H1 (cell line): Measurements from ENCODE around the gene NSFL1C. TPM values are rescaled to one million over a fixed set of nuclear protein-coding genes. Genes with fewer than 3 reads are reported as not detected.

Experiments used
- CTCF ChIA-PET: fragments of 300-600 bp; sonication (Branson Sonifier 250); formaldehyde crosslinking; loops from one replicate; lab custom pipeline; 2021; ENCODE audit not compliant: partially characterized antibody; lab: Charles Lee
- POLR2A ChIA-PET: fragments of 300-600 bp; sonication (Branson Sonifier 250); formaldehyde crosslinking; loops from one replicate; lab custom pipeline; 2021; ENCODE audit warnings: inconsistent platforms; ENCODE audit not compliant: partially characterized antibody; lab: Charles Lee
- DNase-seq, 2 experiments: peaks; one replicate each; pipeline versions ENCODE4 v3.0.0 to v3.0.0-alpha.2; 2010 to 2022; ENCODE audit warnings: low spot score in 2 of 2, low read depth in 1 of 2, mixed read lengths in 1 of 2
- FAIRE-seq: peaks from 2 replicates; lab custom pipeline; 2011; peaks lifted over from hg19 to GRCh38; lab: Jason Lieb, UNC
- H2AFZ ChIP-seq: 2 replicates; pipeline ENCODE4 v1.8.1; 2012; ENCODE audit warnings: low read length, inconsistent platforms
- H2AK5ac ChIP-seq: 2 replicates; pipeline ENCODE4 v1.6.1; 2013; ENCODE audit warnings: low read depth, low read length
- H2BK120ac ChIP-seq: replicated peaks from 2 replicates; pipeline ENCODE3; 2013; ENCODE audit warnings: low read depth, low read length, inconsistent platforms
- H2BK12ac ChIP-seq: 2 replicates; pipeline ENCODE4 v1.6.1; 2013; ENCODE audit warnings: low read depth, low read length
- H2BK15ac ChIP-seq: 2 replicates; pipeline ENCODE4 v1.6.1; 2013; ENCODE audit warnings: low read length
- H2BK20ac ChIP-seq: 2 replicates; pipeline ENCODE4 v1.6.1; 2013; ENCODE audit warnings: low read length
- H2BK5ac ChIP-seq: 2 replicates; pipeline ENCODE4 v1.6.1; 2013; ENCODE audit warnings: low read depth, low read length
- H3K14ac ChIP-seq: 2 replicates; pipeline ENCODE4 v1.6.1; 2013; ENCODE audit warnings: inconsistent platforms; ENCODE audit not compliant: insufficient read length
- H3K18ac ChIP-seq: 2 replicates; pipeline ENCODE4 v1.6.1; 2013; ENCODE audit warnings: low read length; ENCODE audit errors: extremely low read depth
- H3K23ac ChIP-seq: 2 replicates; pipeline ENCODE4 v1.6.1; 2013; ENCODE audit warnings: inconsistent platforms; ENCODE audit not compliant: insufficient read length
- H3K23me2 ChIP-seq: 2 replicates; pipeline ENCODE4 v1.6.1; 2013; ENCODE audit warnings: low read depth, low read length
- H3K27ac ChIP-seq: 2 replicates; pipeline ENCODE4 v1.6.1; 2011; ENCODE audit warnings: low read depth, low read length, inconsistent platforms
- H3K27me3 ChIP-seq, 4 experiments: replicated peaks in 1 of 4; 1 replicate in 1 of 4; 2 replicates in 3 of 4; pipeline versions ENCODE4 v1.6.1 to v1.8.1; 2011 to 2013; ENCODE audit warnings: low read length in 3 of 4, mild to moderate bottlenecking in 3 of 4, inconsistent platforms in 2 of 4, mixed read lengths in 2 of 4, moderate library complexity in 1 of 4; ENCODE audit not compliant: control insufficient read depth in 3 of 4, insufficient read depth in 3 of 4; ENCODE audit errors: extremely low read depth in 1 of 4
- H3K36me3 ChIP-seq, 4 experiments: 2 replicates each; pipeline versions ENCODE4 v1.6.1 to v1.8.1; 2011 to 2013; ENCODE audit warnings: mild to moderate bottlenecking in 4 of 4, low read length in 3 of 4, moderate library complexity in 2 of 4, control low read depth in 1 of 4, inconsistent platforms in 1 of 4; ENCODE audit not compliant: insufficient read depth in 4 of 4, control insufficient read depth in 2 of 4
- H3K4ac ChIP-seq: replicated peaks from 2 replicates; pipeline ENCODE3; 2013; ENCODE audit warnings: low read length, low read depth, mixed read lengths, inconsistent platforms; ENCODE audit not compliant: insufficient read length
- H3K4me1 ChIP-seq, 4 experiments: replicated peaks in 1 of 4; 1 replicate in 1 of 4; 2 replicates in 3 of 4; pipeline versions ENCODE4 v1.6.1 to v1.8.1; 2011 to 2013; ENCODE audit warnings: low read length in 3 of 4, inconsistent platforms in 2 of 4, mixed read lengths in 1 of 4; ENCODE audit not compliant: insufficient read depth in 4 of 4, control insufficient read depth in 3 of 4
- H3K4me2 ChIP-seq, 2 experiments: 2 replicates each; pipeline versions ENCODE4 v1.6.1 to v1.8.1; 2011 to 2013; ENCODE audit warnings: low read depth in 2 of 2, low read length in 2 of 2, control low read depth in 1 of 2, inconsistent platforms in 1 of 2, mild to moderate bottlenecking in 1 of 2; ENCODE audit not compliant: insufficient read depth in 1 of 2
- H3K4me3 ChIP-seq, 4 experiments: fragments of 200-600, 300-600 bp in 1 of 4; sonication (generic), shearing (Covaris generic), sonication (Bioruptor Twin) in 1 of 4; 2 replicates each; pipeline versions ENCODE4 v1.5.1 to v1.8.1; 2011 to 2016; ENCODE audit warnings: low read length in 4 of 4, low read depth in 3 of 4, control low read depth in 2 of 4, inconsistent platforms in 2 of 4, mild to moderate bottlenecking in 2 of 4, mixed read lengths in 1 of 4, moderate library complexity in 1 of 4; ENCODE audit not compliant: insufficient read depth in 2 of 4; ENCODE audit errors: extremely low read depth in 1 of 4
- H3K56ac ChIP-seq: replicated peaks from 2 replicates; pipeline ENCODE3; 2013; ENCODE audit warnings: low read depth, mild to moderate bottlenecking, mixed read lengths, low read length, inconsistent platforms; ENCODE audit not compliant: insufficient read length
- H3K79me1 ChIP-seq: 2 replicates; pipeline ENCODE4 v1.6.1; 2013; ENCODE audit warnings: low read depth, low read length, control low read depth
- H3K79me2 ChIP-seq, 2 experiments: 2 replicates each; pipeline versions ENCODE4 v1.6.1 to v1.8.1; 2012 to 2013; ENCODE audit warnings: low read length in 2 of 2, mild to moderate bottlenecking in 2 of 2, inconsistent platforms in 1 of 2; ENCODE audit not compliant: insufficient read depth in 2 of 2, control insufficient read depth in 1 of 2
- H3K9ac ChIP-seq, 4 experiments: replicated peaks in 1 of 4; 1 replicate in 1 of 4; 2 replicates in 3 of 4; pipeline versions ENCODE4 v1.6.1 to v1.8.1; 2011 to 2013; ENCODE audit warnings: low read depth in 3 of 4, low read length in 3 of 4, control low read depth in 2 of 4, mild to moderate bottlenecking in 2 of 4, moderate library complexity in 2 of 4, inconsistent platforms in 1 of 4; ENCODE audit errors: extremely low read depth in 1 of 4
- H3K9me3 ChIP-seq, 2 experiments: 2 replicates each; pipeline versions ENCODE4 v1.6.1 to v1.8.1; 2012 to 2013; ENCODE audit warnings: mild to moderate bottlenecking in 2 of 2, moderate library complexity in 2 of 2, control low read depth in 1 of 2, inconsistent platforms in 1 of 2, low read depth in 1 of 2, low read length in 1 of 2, mixed read lengths in 1 of 2; ENCODE audit not compliant: insufficient read depth in 2 of 2
- H4K20me1 ChIP-seq, 2 experiments: replicated peaks in 1 of 2; 2 replicates each; pipeline versions ENCODE3 to v1.8.1; 2011 to 2013; ENCODE audit warnings: inconsistent platforms in 2 of 2, low read length in 2 of 2, mild to moderate bottlenecking in 1 of 2; ENCODE audit not compliant: insufficient read depth in 2 of 2, control insufficient read depth in 1 of 2
- H4K5ac ChIP-seq: 2 replicates; pipeline ENCODE4 v1.6.1; 2013; ENCODE audit warnings: low read length, low read depth, mixed read lengths, inconsistent platforms; ENCODE audit not compliant: insufficient read length
- H4K8ac ChIP-seq: 2 replicates; pipeline ENCODE4 v1.8.0; 2013; ENCODE audit warnings: mild to moderate bottlenecking, moderate library complexity, low read length, inconsistent platforms; ENCODE audit not compliant: insufficient read depth; ENCODE audit errors: extremely low read depth
- H4K91ac ChIP-seq: replicated peaks from 2 replicates; pipeline ENCODE3; 2013; ENCODE audit warnings: low read length, mixed read lengths, inconsistent platforms; ENCODE audit not compliant: insufficient read length
- EGR1 ChIP-seq: IDR thresholded peaks from 2 replicates; pipeline ENCODE4 v1.6.1; 2011; ENCODE audit warnings: low read depth, low read length, borderline replicate concordance
- JUND ChIP-seq: IDR thresholded peaks from 2 replicates; pipeline ENCODE4 v1.6.1; 2011; ENCODE audit warnings: mild to moderate bottlenecking, improper control_type of control experiment, low read length
- KDM5A ChIP-seq: fragments of 200-600 bp; IDR thresholded peaks from 2 replicates; pipeline ENCODE4 v1.7.1; 2012; ENCODE audit warnings: mild to moderate bottlenecking, low read length, inconsistent platforms, mixed read lengths
- RNF2 ChIP-seq: fragments of 200-900, 300-1000 bp; sonication (generic); IDR thresholded peaks from 2 replicates; pipeline ENCODE4 v1.7.1; 2016; ENCODE audit warnings: borderline replicate concordance, low read depth, mild to moderate bottlenecking, antibody characterized with exemption, low read length; ENCODE audit not compliant: poor library complexity, severe bottlenecking; ENCODE audit errors: missing control alignments
- SIX5 ChIP-seq: IDR thresholded peaks from 2 replicates; pipeline ENCODE4 v1.6.1; 2011; ENCODE audit warnings: mild to moderate bottlenecking, low read depth, low read length
- TCF12 ChIP-seq: IDR thresholded peaks from 2 replicates; pipeline ENCODE4 v1.6.1; 2011; ENCODE audit warnings: low read depth, mild to moderate bottlenecking, low read length
- WGBS, 2 experiments: shearing (Covaris generic) in 1 of 2; methylation state at CpG; one replicate each; pipeline versions ENCODE4 v1.1.6 to v1.1.7; 2013 to 2015; ENCODE audit warnings: low lambda C conversion rate in 2 of 2, mixed read lengths in 2 of 2, inconsistent platforms in 1 of 2, low coverage in 1 of 2, missing lambda C conversion rate in 1 of 2; ENCODE audit not compliant: insufficient replicate concordance in 2 of 2, insufficient coverage in 1 of 2, insufficient read length in 1 of 2; ENCODE audit errors: extremely low coverage in 1 of 2, missing lambda C conversion rate in 1 of 2; 5-methylcytosine and 5-hydroxymethylcytosine counted together
- polyA plus RNA-seq, 7 experiments: library from polyadenylated mRNA; depleted of rRNA in 3 of 7; stranded (reverse) in 5 of 7; unstranded in 2 of 7; fragments of >200 nt in 5 of 7; fragments of 200-250 nt in 2 of 7; gene quantifications; 1 replicate in 5 of 7; 2 replicates in 1 of 7; 4 replicates in 1 of 7; pipeline versions ENCODE4 v1.2.1 to v1.2.3, GENCODE V29; 2011 to 2013; ENCODE audit warnings: missing spikeins in 2 of 7, mixed read lengths in 2 of 7
- total RNA-seq: library from RNA; stranded (reverse); fragmentation: NEBNext Ultra II Directional; extraction: Animal tissue kit (Norgen Biotek cat#: 25700); gene quantifications from 2 replicates; pipeline ENCODE4 v1.2.1, GENCODE V29; 2021
- TF ChIP-seq, protein P1 (sequence below): IDR thresholded peaks from 2 replicates; pipeline ENCODE4 v1.6.1; 2012; ENCODE audit warnings: inconsistent platforms

The NSFL1C gene
- total and polyA plus RNA-seq, 2 of the 8 experiments (the other 6 are each of a cell fraction or from before 2014, with no cell fraction given), result 21.6 to 98.0 TPM

DNA sequence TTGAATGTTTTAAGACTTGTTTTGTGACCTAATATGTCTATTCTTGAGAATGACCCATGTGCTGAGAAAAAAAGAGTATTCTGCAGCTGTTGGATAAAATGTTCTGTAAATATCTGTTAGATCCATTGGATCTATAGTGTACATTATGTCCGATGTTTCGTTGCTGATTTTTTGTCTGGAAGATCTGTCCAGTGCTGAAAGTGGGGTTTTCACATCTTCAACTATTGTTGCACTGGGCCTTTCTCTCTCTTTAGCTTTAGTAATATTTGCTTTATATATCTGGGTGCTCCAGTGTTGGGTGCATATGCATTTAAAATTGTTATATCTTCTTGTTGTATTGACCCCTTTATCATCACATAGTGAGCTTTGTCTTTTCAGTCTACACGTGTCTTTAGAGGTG, 30.3 kb upstream of the NSFL1C start:
- DNase-seq, result no peak
- no peak overlapping the region for H4K5ac ChIP-seq
- TF ChIP-seq JUND, result no peak
- TF ChIP-seq TCF12, result no peak
- no peak for TF ChIP-seq SIX5
- no peak for TF ChIP-seq EGR1
- no peak for TF ChIP-seq RNF2
- TF ChIP-seq, protein P1, sequence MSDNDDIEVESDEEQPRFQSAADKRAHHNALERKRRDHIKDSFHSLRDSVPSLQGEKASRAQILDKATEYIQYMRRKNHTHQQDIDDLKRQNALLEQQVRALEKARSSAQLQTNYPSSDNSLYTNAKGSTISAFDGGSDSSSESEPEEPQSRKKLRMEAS, result no peak
- no peak for TF ChIP-seq KDM5A

More for the DNA sequence above, 30.3 kb upstream of the NSFL1C start:
- Histone ChIP-seq H2BK20ac (no peak overlapping the region), H2AFZ (no peak overlapping the region), H2BK12ac (no peak overlapping the region), H3K4me2 (no peak overlapping the region), H3K4me1 (peaks cover 4 to 8% (median 7%) of the 10 kb centered on the region in 4 experiments; a peak in 6 of 7 replicates), H3K9me3 (no peaks in the 10 kb centered on the region; a peak in 1 of 4 replicates), H3K9ac (no peak overlapping the region), H3K79me1 (no peaks in the 10 kb centered on the region), H4K20me1 (no peaks in the 10 kb centered on the region), H3K56ac (no peak overlapping the region), H2AK5ac (no peak overlapping the region), H3K4ac (no peak overlapping the region), H3K27me3 (peaks cover 0 to 4% (median 1%) of the 10 kb centered on the region in 4 experiments; a peak in 2 of 7 replicates), H4K8ac (no peak overlapping the region), H3K23ac (no peak overlapping the region), H2BK15ac (no peak overlapping the region), H4K91ac (no peak overlapping the region), H3K14ac (no peak overlapping the region), H3K36me3 (no peaks in the 10 kb centered on the region), H3K27ac (no peak overlapping the region), H3K23me2 (no peaks in the 10 kb centered on the region), H2BK120ac (no peak overlapping the region), H3K18ac (no peak overlapping the region), H2BK5ac (no peak overlapping the region), H3K79me2 (no peaks in the 10 kb centered on the region), H3K4me3 (no peak overlapping the region)
- FAIRE-seq, result no peak
- ChIA-PET CTCF (interaction anchor here (0.6 to 1.5 kb wide), 3 partner anchors 12 to 107 kb away, joined by 3 to 4 read pairs (median 3); no protein-coding TSS in a partner anchor), POLR2A (no interaction called here)
- WGBS, 2 experiments, result 90% methylated on average over 3 of the region's 3 CpGs; no CpG with 5 or more reads in 1 of the 2 experiments
